B cell (primary cell): ENCODE data around the gene CXCR6. TPM values are rescaled to one million over a fixed set of nuclear protein-coding genes. Genes with fewer than 3 reads are reported as not detected.

Experiments
- ATAC-seq: fragments of 200-7000 bp; cut with Tn5 transposase; one replicate; pipeline ENCODE4 v1.10.0; 2021; ENCODE audit warnings: low read depth, mild to moderate bottlenecking, moderate number of reproducible peaks, moderate library complexity
- CTCF ChIA-PET: fragments of 350-600 bp; sonication (Branson Sonifier 250); formaldehyde crosslinking; loops from one replicate; lab custom pipeline; 2021; ENCODE audit warnings: antibody characterized with exemption, inconsistent platforms; lab: Charles Lee
- POLR2A ChIA-PET: fragments of 350-600 bp; sonication (Branson Sonifier 250); formaldehyde crosslinking; loops from one replicate; lab custom pipeline; 2021; ENCODE audit warnings: antibody characterized with exemption; lab: Charles Lee
- DNase-seq: peaks from one replicate; pipeline ENCODE4 v3.0.0; 2013
- H2AFZ ChIP-seq: 2 replicates; pipeline ENCODE4 v1.6.1; 2012; ENCODE audit warnings: mild to moderate bottlenecking, low read depth, low read length; ENCODE audit not compliant: insufficient read depth, poor library complexity, severe bottlenecking
- H3K27ac ChIP-seq, 2 donors: 1 replicate in 1 of 2; 2 replicates in 1 of 2; pipeline ENCODE4 v1.5.1; 2012 to 2013; ENCODE audit warnings: low read length in 2 of 2, mild to moderate bottlenecking in 2 of 2, moderate library complexity in 1 of 2
- H3K27me3 ChIP-seq, 4 experiments: fragments of 200-600 bp in 1 of 4; sonication (generic) in 1 of 4; replicated peaks in 1 of 4; 1 replicate in 2 of 4; 2 replicates in 2 of 4; pipeline versions ENCODE4 v1.6.1 to v1.7.0; 2013 to 2016; ENCODE audit warnings: low read length in 3 of 4, mild to moderate bottlenecking in 2 of 4, mixed read lengths in 1 of 4, moderate library complexity in 1 of 4; ENCODE audit not compliant: insufficient read depth in 4 of 4, control insufficient read depth in 3 of 4; ENCODE audit errors: control extremely low read depth in 1 of 4
- H3K36me3 ChIP-seq, 2 experiments: replicated peaks in 1 of 2; 1 replicate in 1 of 2; 2 replicates in 1 of 2; pipeline versions ENCODE4 v1.6.1 to v1.7.1; 2013; ENCODE audit warnings: low read length in 1 of 2; ENCODE audit not compliant: insufficient read depth in 2 of 2, control insufficient read depth in 1 of 2; ENCODE audit errors: control extremely low read depth in 1 of 2, extremely low read depth in 1 of 2
- H3K4me1 ChIP-seq, 2 donors: fragments of 200-600 bp in 1 of 2; sonication (generic) in 1 of 2; 1 replicate in 1 of 2; 2 replicates in 1 of 2; pipeline versions ENCODE4 v1.5.1 to v1.6.1; 2013 to 2017; ENCODE audit warnings: low read length in 2 of 2; ENCODE audit not compliant: control insufficient read depth in 2 of 2, insufficient read depth in 2 of 2
- H3K4me2 ChIP-seq: replicated peaks from 2 replicates; pipeline ENCODE3; 2012; ENCODE audit warnings: mild to moderate bottlenecking, low read depth, low read length; ENCODE audit not compliant: poor library complexity, severe bottlenecking
- H3K4me3 ChIP-seq, 5 experiments: fragments of 200-600 bp in 1 of 5; sonication (generic) in 1 of 5; 1 replicate in 3 of 5; 2 replicates in 2 of 5; pipeline versions ENCODE4 v1.5.1 to v1.7.0; 2011 to 2016; ENCODE audit warnings: low read length in 4 of 5, mild to moderate bottlenecking in 4 of 5, low read depth in 2 of 5, control low read depth in 1 of 5, moderate library complexity in 1 of 5; ENCODE audit not compliant: insufficient read depth in 1 of 5; ENCODE audit errors: control extremely low read depth in 1 of 5, extremely low read depth in 1 of 5
- H3K79me2 ChIP-seq: fragments of 200-600 bp; sonication (generic); one replicate; pipeline ENCODE4 v1.6.0; 2016; ENCODE audit warnings: low read length; ENCODE audit not compliant: control insufficient read depth, insufficient read depth
- H3K9ac ChIP-seq: fragments of 200-600 bp; sonication (generic); 2 replicates; pipeline ENCODE4 v1.6.1; 2017; ENCODE audit warnings: mild to moderate bottlenecking, low read length, moderate library complexity
- H3K9me3 ChIP-seq, 3 donors: one replicate each; pipeline versions ENCODE4 v1.6.1 to v1.7.1; 2013; ENCODE audit warnings: low read length in 2 of 3; ENCODE audit not compliant: control insufficient read depth in 2 of 3, insufficient read depth in 1 of 3; ENCODE audit errors: control extremely low read depth in 1 of 3
- H4K20me1 ChIP-seq: 2 replicates; pipeline ENCODE4 v1.6.0; 2012; ENCODE audit warnings: mild to moderate bottlenecking, low read length; ENCODE audit not compliant: insufficient read depth, control insufficient read depth, poor library complexity, severe bottlenecking
- H3K27ac Mint-ChIP-seq: one replicate; pipeline ENCODE4 v1.8.0; 2021; ENCODE audit warnings: mixed read lengths
- H3K27me3 Mint-ChIP-seq: one replicate; pipeline ENCODE4 v1.8.0; 2021; ENCODE audit warnings: mixed read lengths
- H3K4me1 Mint-ChIP-seq: one replicate; pipeline ENCODE4 v1.8.0; 2021; ENCODE audit warnings: mixed read lengths
- H3K4me3 Mint-ChIP-seq: one replicate; pipeline ENCODE4 v1.8.0; 2021; ENCODE audit warnings: mixed read lengths
- H3K9me3 Mint-ChIP-seq: one replicate; pipeline ENCODE4 v1.8.0; 2022; ENCODE audit warnings: mixed read lengths; ENCODE audit not compliant: insufficient read depth
- EZH2 ChIP-seq: IDR thresholded peaks from 2 replicates; pipeline ENCODE4 v1.6.1; 2012; ENCODE audit warnings: borderline replicate concordance, low read depth, mild to moderate bottlenecking, moderate library complexity, low read length; ENCODE audit not compliant: insufficient read depth, poor library complexity, severe bottlenecking
- WGBS: methylation state at CpG from one replicate; pipeline ENCODE4 v1.1.5; 2013; ENCODE audit warnings: missing lambda C conversion rate; ENCODE audit not compliant: insufficient coverage; 5-methylcytosine and 5-hydroxymethylcytosine counted together
- intact Hi-C: fragments of 100-400 bp; cut with micrococcal nuclease; formaldehyde crosslinking; loops from one replicate; pipeline ENCODE4 v1.10.0; 2022
- polyA plus RNA-seq: library from polyadenylated mRNA; depleted of rRNA; stranded (reverse); fragments of >200 nt; gene quantifications from 2 replicates; pipeline ENCODE4 v1.2.3, GENCODE V29; 2012
- total RNA-seq, 2 donors: library from RNA; stranded (reverse); fragments of 120-200 nt in 1 of 2; gene quantifications; 1 replicate in 1 of 2; 2 replicates in 1 of 2; pipeline versions ENCODE4 v1.2.3 to v1.2.4, GENCODE V29; 2013 to 2022
- TF ChIP-seq, protein P1 (sequence below): fragments of 200-600 bp; IDR thresholded peaks from one replicate; pipeline ENCODE4 v1.8.0; 2022; ENCODE audit warnings: antibody characterized with exemption, mild to moderate bottlenecking

The CXCR6 gene
- total and polyA plus RNA-seq, 2 donors (not counting 1 experiment from before 2014, with no cell fraction given), result not detected

DNA sequence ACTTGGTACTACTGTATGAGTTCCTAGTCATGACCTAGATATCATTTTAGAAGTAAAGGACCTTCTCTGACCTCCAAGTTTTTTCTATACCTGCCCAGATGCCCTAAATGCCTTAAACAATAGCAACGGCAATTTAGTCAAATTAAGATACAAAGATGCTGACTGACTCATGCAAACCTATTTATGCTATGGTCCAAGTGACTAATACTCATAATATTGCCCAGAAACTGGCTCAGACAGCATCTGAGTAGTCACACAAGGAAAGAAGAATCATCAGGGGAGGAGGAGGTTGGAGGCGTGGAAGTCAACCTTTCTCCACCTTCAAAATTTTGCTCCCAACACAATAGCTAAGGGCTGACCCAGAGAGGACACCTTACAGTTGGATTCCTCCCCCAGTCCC, 45.5 kb downstream of the CXCR6 start:
- Histone ChIP-seq H3K9me3 (no peaks in the 10 kb centered on the region), H3K4me2 (no peak overlapping the region), H3K4me3 (no peak overlapping the region), H3K4me1 (peaks cover 17 to 27% of the 10 kb centered on the region in 2 donors), H3K27ac (no peak overlapping the region), H3K36me3 (peaks cover 0 to 13% of the 10 kb centered on the region in 2 experiments), H3K27me3 (no peaks in the 10 kb centered on the region), H4K20me1 (peaks cover 26% of the 10 kb centered on the region), H2AFZ (no peak overlapping the region), H3K9ac (no peak overlapping the region), H3K79me2 (peaks cover 39% of the 10 kb centered on the region)
- intact Hi-C loops, result no loop called here
- no peaks in the 10 kb centered on the region for H3K27me3 Mint-ChIP-seq
- TF ChIP-seq EZH2, result no peak
- TF ChIP-seq, protein P1, sequence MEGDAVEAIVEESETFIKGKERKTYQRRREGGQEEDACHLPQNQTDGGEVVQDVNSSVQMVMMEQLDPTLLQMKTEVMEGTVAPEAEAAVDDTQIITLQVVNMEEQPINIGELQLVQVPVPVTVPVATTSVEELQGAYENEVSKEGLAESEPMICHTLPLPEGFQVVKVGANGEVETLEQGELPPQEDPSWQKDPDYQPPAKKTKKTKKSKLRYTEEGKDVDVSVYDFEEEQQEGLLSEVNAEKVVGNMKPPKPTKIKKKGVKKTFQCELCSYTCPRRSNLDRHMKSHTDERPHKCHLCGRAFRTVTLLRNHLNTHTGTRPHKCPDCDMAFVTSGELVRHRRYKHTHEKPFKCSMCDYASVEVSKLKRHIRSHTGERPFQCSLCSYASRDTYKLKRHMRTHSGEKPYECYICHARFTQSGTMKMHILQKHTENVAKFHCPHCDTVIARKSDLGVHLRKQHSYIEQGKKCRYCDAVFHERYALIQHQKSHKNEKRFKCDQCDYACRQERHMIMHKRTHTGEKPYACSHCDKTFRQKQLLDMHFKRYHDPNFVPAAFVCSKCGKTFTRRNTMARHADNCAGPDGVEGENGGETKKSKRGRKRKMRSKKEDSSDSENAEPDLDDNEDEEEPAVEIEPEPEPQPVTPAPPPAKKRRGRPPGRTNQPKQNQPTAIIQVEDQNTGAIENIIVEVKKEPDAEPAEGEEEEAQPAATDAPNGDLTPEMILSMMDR, result no peak
- WGBS, result no CpG with 5 or more reads among the region's 2 CpGs
- no peak overlapping the region for H3K27ac Mint-ChIP-seq
- no peak for ATAC-seq
- no peak for DNase-seq
- H3K9me3 Mint-ChIP-seq, result no peaks in the 10 kb centered on the region
- CTCF ChIA-PET, result interaction anchor here (1.3 kb wide), 1 partner anchor 10 kb away, joined by 3 read pairs; no protein-coding TSS in a partner anchor
- POLR2A ChIA-PET, result interaction anchor here (0.7 kb wide), 1 partner anchor 315 kb away, joined by 3 read pairs; no protein-coding TSS in a partner anchor
- H3K4me3 Mint-ChIP-seq, result no peak overlapping the region
- peaks cover 36% of the 10 kb centered on the region for H3K4me1 Mint-ChIP-seq

DNA sequence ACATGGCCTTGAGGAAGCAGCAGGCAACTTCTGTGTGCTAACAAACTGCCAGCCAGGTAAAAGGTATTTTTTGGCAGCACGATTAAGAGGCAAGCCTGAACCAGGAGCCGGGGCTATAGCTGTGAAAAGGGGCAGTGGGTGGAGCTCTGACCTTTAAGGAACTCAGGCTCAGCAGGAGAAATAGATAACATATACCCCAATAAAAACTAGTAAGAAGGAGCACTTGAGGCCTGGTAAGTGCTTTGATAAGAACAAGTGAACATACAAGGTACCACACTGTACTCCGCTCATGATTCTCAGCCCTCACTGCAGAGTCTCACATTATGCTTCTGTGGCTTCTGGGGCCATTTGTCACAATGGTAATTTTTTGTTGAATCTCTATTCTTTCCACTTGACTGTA, 46.9 kb downstream of the CXCR6 start:
- intact Hi-C loops, result no loop called here
- Mint-ChIP-seq H3K4me1 (peaks cover 43% of the 10 kb centered on the region), H3K27ac (no peak overlapping the region), H3K9me3 (no peaks in the 10 kb centered on the region), H3K4me3 (no peak overlapping the region), H3K27me3 (no peaks in the 10 kb centered on the region)
- CTCF ChIA-PET, result no interaction called here
- Histone ChIP-seq H3K4me3 (no peak overlapping the region), H3K27me3 (no peaks in the 10 kb centered on the region), H3K36me3 (peaks cover 0 to 2% of the 10 kb centered on the region in 2 experiments), H3K27ac (no peak overlapping the region), H3K4me2 (no peak overlapping the region), H3K4me1 (peaks cover 21 to 40% of the 10 kb centered on the region in 2 donors), H3K9me3 (no peaks in the 10 kb centered on the region), H3K79me2 (peaks cover 42% of the 10 kb centered on the region), H4K20me1 (peaks cover 26% of the 10 kb centered on the region), H3K9ac (no peak overlapping the region), H2AFZ (no peak overlapping the region)
- DNase-seq (no peak), ATAC-seq (no peak)
- POLR2A ChIA-PET, result no interaction called here
- no peak for TF ChIP-seq EZH2
- TF ChIP-seq, protein P1, result no peak
- no CpG with 5 or more reads among the region's 3 CpGs for WGBS
